ENCODE results near the gene ABCC9. TPM values are rescaled to one million over a fixed set of nuclear protein-coding genes. Genes with fewer than 3 reads are reported as not detected.
A peak's percentile ranks its signal among the peaks of the same experiment; 100 is the strongest.
"Not testable (repeated sequence)": the region's sequence is repeated elsewhere in the genome, so short reads cannot be mapped to it uniquely, and the experiment has no call there.

The ABCC9 gene
- total and polyA plus RNA-seq, 2 experiments from 2014 or later: 0.22 to 0.48 TPM

GRCh38 chr12:21786041-21786531 is 155.1 kb downstream of the ABCC9 start:
- H3K27ac ChIP-seq: no peak overlapping the region
- no peak for DNase-seq (ENCODE audit: low read depth in 1 of 2, low spot score in 1 of 2)
- TF ChIP-seq CTCF (IDR thresholded peaks at IDR 0.05; ENCODE audit: low read depth, low read length): no peak

GRCh38 chr12:21782723-21783122 is 158.5 kb downstream of the ABCC9 start:
- H3K27ac ChIP-seq; H3K4me3 ChIP-seq; H3K9me3 ChIP-seq (ENCODE audit: low read depth); H3K36me3 ChIP-seq; DNase-seq (ENCODE audit: low read depth in 1 of 2, low spot score in 1 of 2); H3K27me3 ChIP-seq; H3K4me1 ChIP-seq (ENCODE audit: low read depth): not testable (repeated sequence)

More at GRCh38 chr12:21786041-21786531, 155.1 kb downstream of the ABCC9 start:
- no peaks in the 10 kb centered on the region for H3K9me3 ChIP-seq (ENCODE audit: low read depth)
- no peaks in the 10 kb centered on the region for H3K4me1 ChIP-seq (ENCODE audit: low read depth)
- H3K36me3 ChIP-seq: no peaks in the 10 kb centered on the region
- no peaks in the 10 kb centered on the region for H3K27me3 ChIP-seq
- no peak overlapping the region for H3K4me3 ChIP-seq

GRCh38 chr12:21780786-21781185 is 160.4 kb downstream of the ABCC9 start:
- Histone ChIP-seq H3K27ac (no peak overlapping the region), H3K4me1 (ENCODE audit: low read depth) (peaks cover 6% of the 10 kb centered on the region), H3K9me3 (ENCODE audit: low read depth) (no peaks in the 10 kb centered on the region), H3K4me3 (no peak overlapping the region), H3K27me3 (no peaks in the 10 kb centered on the region), H3K36me3 (no peaks in the 10 kb centered on the region)
- no peak for TF ChIP-seq CTCF (IDR thresholded peaks at IDR 0.05; ENCODE audit: low read depth, low read length)
- no peak for DNase-seq (ENCODE audit: low read depth in 1 of 2, low spot score in 1 of 2)

- H3K27ac ChIP-seq: no peak overlapping the region
- no peaks in the 10 kb centered on the region for H3K27me3 ChIP-seq
- peak in 1 of 2 donors; percentile 19 for DNase-seq (ENCODE audit: low read depth in 1 of 2, low spot score in 1 of 2)
- no peak for TF ChIP-seq CTCF (IDR thresholded peaks at IDR 0.05; ENCODE audit: low read depth, low read length)
- no peak overlapping the region for H3K4me3 ChIP-seq
- peaks cover 13% of the 10 kb centered on the region for H3K4me1 ChIP-seq (ENCODE audit: low read depth)
- H3K9me3 ChIP-seq (ENCODE audit: low read depth): no peaks in the 10 kb centered on the region
- H3K36me3 ChIP-seq: no peaks in the 10 kb centered on the region
These were observed 165.1 kb downstream of the ABCC9 start for GRCh38 chr12:21776175-21776574.

- H3K27ac ChIP-seq: peak overlapping the region; percentile 84
- DNase-seq (ENCODE audit: low read depth in 1 of 2, low spot score in 1 of 2): no peak
These were observed 165.9 kb downstream of the ABCC9 start for GRCh38 chr12:21775133-21775820.

More at GRCh38 chr12:21775133-21775820, 165.9 kb downstream of the ABCC9 start:
- Histone ChIP-seq H3K27me3 (no peaks in the 10 kb centered on the region), H3K4me1 (ENCODE audit: low read depth) (peaks cover 13% of the 10 kb centered on the region), H3K36me3 (no peaks in the 10 kb centered on the region), H3K4me3 (peak overlapping the region; percentile 56), H3K9me3 (ENCODE audit: low read depth) (no peaks in the 10 kb centered on the region)
- TF ChIP-seq CTCF (IDR thresholded peaks at IDR 0.05; ENCODE audit: low read depth, low read length): no peak

Measured in cardiac muscle cell (in vitro differentiated cells and primary cell).